Neural cell (in vitro differentiated cells): Measurements from ENCODE around the gene PAX8. TPM values are rescaled to one million over a fixed set of nuclear protein-coding genes. Genes with fewer than 3 reads are reported as not detected.

ENCODE experiments used
- H2AFZ ChIP-seq: fragments of 200-600, 300-800 bp; sonication (generic), shearing (Covaris generic); 2 replicates; pipeline ENCODE4 v1.6.0; 2014; ENCODE audit warnings: low read depth, mild to moderate bottlenecking, antibody characterized with exemption, low read length, moderate library complexity
- H3F3A ChIP-seq: fragments of 200-600 bp; shearing (Covaris generic); 2 replicates; pipeline ENCODE4 v1.6.1; 2016; ENCODE audit warnings: mild to moderate bottlenecking, moderate library complexity, mixed read lengths, antibody characterized with exemption, low read length; ENCODE audit not compliant: insufficient read depth, poor library complexity, severe bottlenecking
- H3K27ac ChIP-seq: fragments of 200-600, 300-800 bp; sonication (generic), shearing (Covaris generic); 2 replicates; pipeline ENCODE4 v1.5.1; 2014; ENCODE audit warnings: mild to moderate bottlenecking, low read length, moderate library complexity
- H3K27me3 ChIP-seq: fragments of 300-800, 200-600 bp; sonication (generic), shearing (Covaris generic); 2 replicates; pipeline ENCODE4 v1.6.0; 2014; ENCODE audit warnings: mild to moderate bottlenecking, low read depth, low read length, moderate library complexity; ENCODE audit not compliant: insufficient read depth
- H3K36me3 ChIP-seq: fragments of 300-800, 200-600 bp; sonication (generic), shearing (Covaris generic); 2 replicates; pipeline ENCODE4 v1.5.1; 2014; ENCODE audit warnings: mild to moderate bottlenecking, antibody characterized with exemption, low read length, moderate library complexity; ENCODE audit not compliant: insufficient read depth
- H3K4me2 ChIP-seq: fragments of 300-800, 200-600 bp; sonication (generic), shearing (Covaris generic); 2 replicates; pipeline ENCODE4 v1.6.0; 2014; ENCODE audit warnings: mild to moderate bottlenecking, low read length
- H3K4me3 ChIP-seq: fragments of 300-800, 200-600 bp; sonication (generic), shearing (Covaris generic); 2 replicates; pipeline ENCODE4 v1.5.1; 2014; ENCODE audit warnings: mild to moderate bottlenecking, low read length, moderate library complexity
- H3K79me2 ChIP-seq: fragments of 200-600 bp; shearing (Covaris generic); replicated peaks from 2 replicates; pipeline ENCODE4 v1.6.0; 2014; ENCODE audit warnings: mild to moderate bottlenecking, low read length, moderate library complexity; ENCODE audit not compliant: insufficient read depth
- H3K9ac ChIP-seq: fragments of 300-800, 200-600 bp; sonication (generic), shearing (Covaris generic); 2 replicates; pipeline ENCODE4 v1.6.1; 2016; ENCODE audit warnings: mild to moderate bottlenecking, low read length, mixed read lengths
- H3K9me2 ChIP-seq: fragments of 200-600 bp; shearing (Covaris generic); 2 replicates; pipeline ENCODE4 v1.6.1; 2016; ENCODE audit warnings: mild to moderate bottlenecking, low read length, mixed read lengths; ENCODE audit not compliant: insufficient read depth
- H3K9me3 ChIP-seq: fragments of 200-600, 300-800 bp; sonication (generic), shearing (Covaris generic); 2 replicates; pipeline ENCODE4 v1.6.1; 2016; ENCODE audit warnings: mild to moderate bottlenecking, mixed run types, low read length, moderate library complexity, mixed read lengths
- H4K20me1 ChIP-seq: fragments of 200-600 bp; shearing (Covaris generic); 2 replicates; pipeline ENCODE4 v1.6.1; 2016; ENCODE audit warnings: mild to moderate bottlenecking, mixed run types; ENCODE audit not compliant: insufficient read depth
- CTCF ChIP-seq: fragments of 450-650 bp; IDR thresholded peaks from 2 replicates; pipeline ENCODE4 v1.5.1; 2014; ENCODE audit warnings: antibody characterized with exemption, mild to moderate bottlenecking, moderate library complexity; ENCODE audit not compliant: poor library complexity, severe bottlenecking
- EP300 ChIP-seq: fragments of 450-650 bp; conservative IDR thresholded peaks from 2 replicates; pipeline ENCODE4 v1.6.1; 2014; ENCODE audit warnings: antibody characterized with exemption, mild to moderate bottlenecking, moderate library complexity; ENCODE audit not compliant: poor library complexity, severe bottlenecking
- EZH2 ChIP-seq: fragments of 200-600, 300-800 bp; shearing (Covaris generic), sonication (generic); IDR thresholded peaks from 2 replicates; pipeline ENCODE4 v1.6.1; 2014; ENCODE audit warnings: antibody characterized with exemption, low read length, borderline replicate concordance, mild to moderate bottlenecking; ENCODE audit not compliant: insufficient read depth, poor library complexity, severe bottlenecking
- MXI1 ChIP-seq: fragments of 450-650 bp; conservative IDR thresholded peaks from 2 replicates; pipeline ENCODE4 v1.6.1; 2014; ENCODE audit warnings: antibody characterized with exemption, mild to moderate bottlenecking; ENCODE audit not compliant: poor library complexity, severe bottlenecking
- POLR2AphosphoS5 ChIP-seq: IDR thresholded peaks from 2 replicates; pipeline ENCODE4 v1.6.1; 2012
- RAD21 ChIP-seq: fragments of 450-650 bp; conservative IDR thresholded peaks from 2 replicates; pipeline ENCODE4 v1.6.1; 2014; ENCODE audit warnings: antibody characterized with exemption, mild to moderate bottlenecking, moderate library complexity
- REST ChIP-seq: IDR thresholded peaks from 2 replicates; pipeline ENCODE4 v1.6.1; 2012; ENCODE audit warnings: borderline replicate concordance
- SMC3 ChIP-seq: fragments of 450-650 bp; conservative IDR thresholded peaks from 2 replicates; pipeline ENCODE4 v1.6.1; 2014; ENCODE audit warnings: antibody characterized with exemption, mild to moderate bottlenecking, moderate library complexity; ENCODE audit not compliant: poor library complexity
- TAF1 ChIP-seq: IDR thresholded peaks from 2 replicates; pipeline ENCODE4 v1.6.1; 2012; ENCODE audit warnings: low read depth
- polyA plus RNA-seq: library from polyadenylated mRNA; depleted of rRNA; stranded (reverse); fragments of >200 nt; gene quantifications from 2 replicates; pipeline ENCODE4 v1.2.3, GENCODE V29; 2014

Gene PAX8
- polyA plus RNA-seq, 1 donor from 2014 or later, result not detected

- Histone ChIP-seq H3K27me3 (no peaks in the 10 kb centered on the region), H3K79me2 (no peaks in the 10 kb centered on the region), H3K27ac (no peak overlapping the region)
Observed at GRCh38 chr2:113209011-113209645, 69.6 kb downstream of the PAX8 start.

GRCh38 chr2:113208396-113208795 lies 70.3 kb downstream of the PAX8 start:
- H3K4me3 ChIP-seq, result no peak overlapping the region
- H3K79me2 ChIP-seq, result no peaks in the 10 kb centered on the region
- no peaks in the 10 kb centered on the region for H3F3A ChIP-seq
- no peaks in the 10 kb centered on the region for H3K27me3 ChIP-seq
- H3K36me3 ChIP-seq, result no peaks in the 10 kb centered on the region
- H3K9me2 ChIP-seq, result no peaks in the 10 kb centered on the region
- no peak overlapping the region for H3K9ac ChIP-seq
- no peak overlapping the region for H2AFZ ChIP-seq
- no peak overlapping the region for H3K4me2 ChIP-seq
- H3K9me3 ChIP-seq, result no peaks in the 10 kb centered on the region
- no peak overlapping the region for H3K27ac ChIP-seq
- no peaks in the 10 kb centered on the region for H4K20me1 ChIP-seq
- no peak for TF ChIP-seq SMC3
- TF ChIP-seq REST, result no peak
- no peak for TF ChIP-seq EZH2
- TF ChIP-seq EP300, result no peak
- TF ChIP-seq RAD21, result no peak
- TF ChIP-seq MXI1, result no peak
- TF ChIP-seq POLR2AphosphoS5, result no peak
- no peak for TF ChIP-seq CTCF

More at GRCh38 chr2:113209011-113209645, 69.6 kb downstream of the PAX8 start:
- H3F3A ChIP-seq, result no peaks in the 10 kb centered on the region
- no peaks in the 10 kb centered on the region for H4K20me1 ChIP-seq
- no peaks in the 10 kb centered on the region for H3K36me3 ChIP-seq
- H3K9me2 ChIP-seq, result no peaks in the 10 kb centered on the region
- H3K4me2 ChIP-seq, result no peak overlapping the region
- no peak overlapping the region for H3K4me3 ChIP-seq
- H3K9me3 ChIP-seq, result no peaks in the 10 kb centered on the region
- no peak overlapping the region for H2AFZ ChIP-seq
- TF ChIP-seq POLR2AphosphoS5, result no peak
- TF ChIP-seq TAF1, result no peak
- no peak overlapping the region for H3K9ac ChIP-seq

GRCh38 chr2:113207021-113207420 lies 71.7 kb downstream of the PAX8 start:
- Histone ChIP-seq H3K27me3 (no peaks in the 10 kb centered on the region), H3K4me2 (no peak overlapping the region), H3K9me3 (no peaks in the 10 kb centered on the region), H3K9ac (no peak overlapping the region), H3F3A (no peaks in the 10 kb centered on the region), H3K36me3 (no peaks in the 10 kb centered on the region), H4K20me1 (no peaks in the 10 kb centered on the region), H3K79me2 (no peaks in the 10 kb centered on the region), H3K9me2 (no peaks in the 10 kb centered on the region), H3K4me3 (no peak overlapping the region), H3K27ac (no peak overlapping the region), H2AFZ (no peak overlapping the region)
- TF ChIP-seq MXI1, result no peak
- TF ChIP-seq CTCF, result no peak
- no peak for TF ChIP-seq RAD21
- TF ChIP-seq TAF1, result no peak
- TF ChIP-seq POLR2AphosphoS5, result no peak
- TF ChIP-seq EZH2, result no peak
- no peak for TF ChIP-seq REST
- TF ChIP-seq SMC3, result no peak
- no peak for TF ChIP-seq EP300
